Measurements from ENCODE around the gene ARHGAP44.

- TF ChIP-seq CTCF (IDR thresholded peaks at IDR 0.05) (no peak), POLR2A (IDR thresholded peaks at IDR 0.05; ENCODE audit: low read depth) (no peak), POLR2AphosphoS5 (IDR thresholded peaks at IDR 0.05) (no peak)
Observed at GRCh38 chr17:12808723-12809122, 19.4 kb downstream of the ARHGAP44 start.

Data from esophagus muscularis mucosa (tissue), 3 donors.